Renal pelvis (tissue), 4 donors: ENCODE results near the gene PLCH2. TPM values are rescaled to one million over a fixed set of nuclear protein-coding genes. Genes with fewer than 3 reads are reported as not detected.

Experiments used
- DNase-seq: peaks from one replicate; pipeline ENCODE4 v3.0.0-alpha.2; 2013
- polyA plus RNA-seq, 3 donors: library from polyadenylated mRNA; unstranded; fragments of 120-200 nt; gene quantifications; one replicate each; pipeline ENCODE4 v1.2.1, GENCODE V29; 2013; ENCODE audit not compliant: insufficient read length in 3 of 3

PLCH2 gene
- polyA plus RNA-seq, 3 donors: 1.5 to 1.8 (median 1.7) TPM

- no peak for DNase-seq
Measured at GRCh38 chr1:2513939-2514652, 38.0 kb downstream of the PLCH2 start.

- DNase-seq: no peak
Measured at GRCh38 chr1:2514863-2515762, 39.0 kb downstream of the PLCH2 start.

GRCh38 chr1:2515763-2516080, 39.6 kb downstream of the PLCH2 start:
- no peak for DNase-seq

GRCh38 chr1:2516124-2516523, 40.0 kb downstream of the PLCH2 start:
- DNase-seq: no peak

- no peak for DNase-seq
Measured at GRCh38 chr1:2516946-2517345, 40.9 kb downstream of the PLCH2 start.

GRCh38 chr1:2517966-2518365, 41.9 kb downstream of the PLCH2 start:
- no peak for DNase-seq

- DNase-seq: no peak
Measured at GRCh38 chr1:2518528-2518927, 42.4 kb downstream of the PLCH2 start.

GRCh38 chr1:2519029-2519685, 43.1 kb downstream of the PLCH2 start:
- DNase-seq: no peak

- DNase-seq: no peak
Measured at GRCh38 chr1:2519729-2520128, 43.6 kb downstream of the PLCH2 start.

GRCh38 chr1:2520206-2520605, 44.1 kb downstream of the PLCH2 start:
- DNase-seq: no peak

GRCh38 chr1:2520806-2521205, 44.7 kb downstream of the PLCH2 start:
- no peak for DNase-seq

GRCh38 chr1:2522230-2522629, 46.1 kb downstream of the PLCH2 start:
- no peak for DNase-seq

- no peak for DNase-seq
Measured at GRCh38 chr1:2523191-2523890, 47.3 kb downstream of the PLCH2 start.

- no peak for DNase-seq
Measured at GRCh38 chr1:2523891-2524609, 48.0 kb downstream of the PLCH2 start.

- no peak for DNase-seq
Measured at GRCh38 chr1:2525572-2525919, 49.5 kb downstream of the PLCH2 start.

GRCh38 chr1:2525920-2526823, 50.1 kb downstream of the PLCH2 start, which contains the start of gene PANK4:
PANK4 (minus strand) TSS chr1:2526596; CDS start chr1:2526587, 9 bp downstream.
- peak; percentile 94 for DNase-seq

- no peak for DNase-seq
Measured at GRCh38 chr1:2526824-2527555, 50.9 kb downstream of the PLCH2 start.

GRCh38 chr1:2527556-2527860, 51.4 kb downstream of the PLCH2 start:
- DNase-seq: no peak

GRCh38 chr1:2528016-2528415, 51.9 kb downstream of the PLCH2 start:
- no peak for DNase-seq

- DNase-seq: no peak
Measured at GRCh38 chr1:2528611-2528965, 52.5 kb downstream of the PLCH2 start.
